IgD-negative memory B cell (primary cell): ENCODE measurements around the gene COMMD9. TPM values are rescaled to one million over a fixed set of nuclear protein-coding genes. Genes with fewer than 3 reads are reported as not detected.
A peak's percentile ranks its signal among the peaks of the same experiment; 100 is the strongest.

Experiments
- H3K27ac Mint-ChIP-seq, 3 donors: one replicate each; pipeline ENCODE4 v1.8.0; 2020 to 2022; ENCODE audit warnings: mild to moderate bottlenecking in 3 of 3, mixed read lengths in 3 of 3, moderate library complexity in 1 of 3
- H3K27me3 Mint-ChIP-seq: one replicate; pipeline ENCODE4 v1.8.0; 2021; ENCODE audit warnings: mixed read lengths
- H3K36me3 Mint-ChIP-seq: one replicate; pipeline ENCODE4 v1.8.0; 2020; ENCODE audit warnings: mild to moderate bottlenecking, mixed read lengths
- H3K4me1 Mint-ChIP-seq, 3 donors: one replicate each; pipeline ENCODE4 v1.8.0; 2020 to 2022; ENCODE audit warnings: mixed read lengths in 3 of 3, mild to moderate bottlenecking in 1 of 3
- H3K4me3 Mint-ChIP-seq, 4 donors: one replicate each; pipeline ENCODE4 v1.8.0; 2020 to 2022; ENCODE audit warnings: mild to moderate bottlenecking in 4 of 4, mixed read lengths in 4 of 4, moderate library complexity in 3 of 4
- H3K9me3 Mint-ChIP-seq, 3 donors: one replicate each; pipeline ENCODE4 v1.8.0; 2020 to 2021; ENCODE audit warnings: mixed read lengths in 3 of 3, mild to moderate bottlenecking in 1 of 3
- polyA plus RNA-seq: library from polyadenylated mRNA; unstranded; fragments of 300-500 nt; fragmentation: Illumina TruSeq; gene quantifications from one replicate; pipeline ENCODE4 v1.2.3, GENCODE V29; 2021

COMMD9 gene
- polyA plus RNA-seq, 1 donor from 2014 or later, result 114 TPM

- peaks cover 2 to 7% (median 5%) of the 10 kb centered on the region in 3 donors for H3K4me1 Mint-ChIP-seq
- peaks cover 0 to 12% (median 0%) of the 10 kb centered on the region in 3 donors for H3K9me3 Mint-ChIP-seq
- peaks cover 14% of the 10 kb centered on the region for H3K36me3 Mint-ChIP-seq
- H3K27ac Mint-ChIP-seq, result peak overlapping the region in 1 of 3 donors; percentile 39
- no peaks in the 10 kb centered on the region for H3K27me3 Mint-ChIP-seq
- no peak overlapping the region for H3K4me3 Mint-ChIP-seq
These were observed 10.5 kb downstream of the COMMD9 start for GRCh38 chr11:36278531-36279282.

- no peak overlapping the region for H3K27ac Mint-ChIP-seq
- no peak overlapping the region for H3K4me3 Mint-ChIP-seq
- H3K9me3 Mint-ChIP-seq, result peaks cover 0 to 6% (median 2%) of the 10 kb centered on the region in 3 donors
- no peaks in the 10 kb centered on the region for H3K4me1 Mint-ChIP-seq
- peaks cover 30% of the 10 kb centered on the region for H3K36me3 Mint-ChIP-seq
- no peaks in the 10 kb centered on the region for H3K27me3 Mint-ChIP-seq
These were observed 14.8 kb downstream of the COMMD9 start for GRCh38 chr11:36274414-36274813.

- Mint-ChIP-seq H3K4me1 (no peaks in the 10 kb centered on the region), H3K9me3 (peaks cover 0 to 6% (median 2%) of the 10 kb centered on the region in 3 donors), H3K36me3 (peaks cover 30% of the 10 kb centered on the region)
These were observed 16.1 kb downstream of the COMMD9 start for GRCh38 chr11:36273110-36273509.

GRCh38 chr11:36271794-36272407 is 17.3 kb downstream of the COMMD9 start:
- no peak overlapping the region for H3K4me3 Mint-ChIP-seq
- no peaks in the 10 kb centered on the region for H3K4me1 Mint-ChIP-seq
- H3K9me3 Mint-ChIP-seq, result peaks cover 0 to 6% (median 2%) of the 10 kb centered on the region in 3 donors
- peaks cover 30% of the 10 kb centered on the region for H3K36me3 Mint-ChIP-seq
- peak overlapping the region in 1 of 3 donors; percentile 81 for H3K27ac Mint-ChIP-seq
- no peaks in the 10 kb centered on the region for H3K27me3 Mint-ChIP-seq

More at GRCh38 chr11:36273110-36273509, 16.1 kb downstream of the COMMD9 start:
- no peaks in the 10 kb centered on the region for H3K27me3 Mint-ChIP-seq
- no peak overlapping the region for H3K27ac Mint-ChIP-seq
- no peak overlapping the region for H3K4me3 Mint-ChIP-seq

GRCh38 chr11:36270701-36271100 is 18.5 kb downstream of the COMMD9 start:
- Mint-ChIP-seq H3K4me3 (peak overlapping the region in 1 of 4 donors; percentile 6), H3K4me1 (no peaks in the 10 kb centered on the region), H3K36me3 (peaks cover 30% of the 10 kb centered on the region), H3K27ac (no peak overlapping the region), H3K27me3 (no peaks in the 10 kb centered on the region), H3K9me3 (peaks cover 0 to 6% (median 2%) of the 10 kb centered on the region in 3 donors)

GRCh38 chr11:36268337-36268985 is 20.8 kb downstream of the COMMD9 start:
- Mint-ChIP-seq H3K27ac (no peak overlapping the region), H3K27me3 (no peaks in the 10 kb centered on the region)

GRCh38 chr11:36266767-36267166 is 22.5 kb downstream of the COMMD9 start:
- Mint-ChIP-seq H3K4me3 (no peak overlapping the region), H3K27me3 (no peaks in the 10 kb centered on the region), H3K9me3 (no peaks in the 10 kb centered on the region), H3K36me3 (peaks cover 10% of the 10 kb centered on the region), H3K27ac (no peak overlapping the region), H3K4me1 (no peaks in the 10 kb centered on the region)

More at GRCh38 chr11:36268337-36268985, 20.8 kb downstream of the COMMD9 start:
- Mint-ChIP-seq H3K4me3 (no peak overlapping the region), H3K36me3 (peaks cover 20% of the 10 kb centered on the region), H3K4me1 (no peaks in the 10 kb centered on the region), H3K9me3 (peaks cover 0 to 6% (median 2%) of the 10 kb centered on the region in 3 donors)

GRCh38 chr11:36265793-36266628 is 23.2 kb downstream of the COMMD9 start:
- Mint-ChIP-seq H3K27me3 (no peaks in the 10 kb centered on the region), H3K36me3 (peaks cover 4% of the 10 kb centered on the region), H3K4me1 (no peaks in the 10 kb centered on the region), H3K4me3 (no peak overlapping the region), H3K27ac (peak overlapping the region in 1 of 3 donors; percentile 28), H3K9me3 (no peaks in the 10 kb centered on the region)

DNA sequence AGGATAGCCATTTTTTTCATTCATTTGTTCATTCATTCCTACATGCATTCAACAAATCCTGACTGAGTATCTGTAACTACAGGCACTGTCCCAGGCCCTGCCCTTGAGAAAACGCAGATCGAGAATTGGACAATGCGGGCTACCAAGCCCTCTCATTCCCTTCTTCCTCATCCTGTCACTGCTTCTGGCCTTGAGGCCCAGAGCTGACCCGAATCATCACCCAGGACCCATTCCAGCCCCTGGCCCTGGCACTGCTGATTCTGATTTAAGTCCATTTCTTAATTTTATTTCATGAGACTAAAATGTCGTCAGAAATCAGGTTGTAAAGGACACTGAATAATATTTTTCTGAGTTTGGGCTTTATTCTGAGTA is 24.3 kb downstream of the COMMD9 start:
- Mint-ChIP-seq H3K4me1 (no peaks in the 10 kb centered on the region), H3K9me3 (no peaks in the 10 kb centered on the region), H3K4me3 (no peak overlapping the region), H3K36me3 (peaks cover 4% of the 10 kb centered on the region), H3K27ac (no peak overlapping the region), H3K27me3 (peaks cover 4% of the 10 kb centered on the region)

- Mint-ChIP-seq H3K4me3 (no peak overlapping the region), H3K9me3 (no peaks in the 10 kb centered on the region), H3K27ac (no peak overlapping the region), H3K27me3 (peaks cover 4% of the 10 kb centered on the region), H3K4me1 (no peaks in the 10 kb centered on the region), H3K36me3 (no peaks in the 10 kb centered on the region)
These were observed 24.9 kb downstream of the COMMD9 start for GRCh38 chr11:36264011-36264972.

DNA sequence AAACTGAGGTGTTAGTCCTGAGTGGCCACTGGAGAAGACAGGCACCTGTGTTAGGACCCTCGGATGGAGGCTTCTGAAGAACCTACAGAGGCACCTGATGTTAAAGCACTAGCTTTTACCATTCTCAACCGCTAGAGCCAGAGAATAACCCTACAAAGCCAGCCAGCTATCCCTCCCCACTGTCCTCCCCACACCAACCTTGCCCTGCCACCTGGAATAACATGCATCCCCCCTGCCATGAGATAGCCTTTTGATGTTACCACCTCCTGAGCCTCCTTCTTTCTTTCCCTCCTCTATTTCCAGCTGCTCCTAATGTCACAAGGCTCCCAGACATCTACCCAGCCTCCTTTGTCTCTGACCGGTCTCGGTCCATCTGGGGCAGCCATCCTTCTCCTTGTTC is 28.1 kb downstream of the COMMD9 start:
- Mint-ChIP-seq H3K27me3 (peaks cover 7% of the 10 kb centered on the region), H3K36me3 (no peaks in the 10 kb centered on the region), H3K4me1 (no peaks in the 10 kb centered on the region), H3K4me3 (no peak overlapping the region), H3K9me3 (no peaks in the 10 kb centered on the region), H3K27ac (no peak overlapping the region)

DNA sequence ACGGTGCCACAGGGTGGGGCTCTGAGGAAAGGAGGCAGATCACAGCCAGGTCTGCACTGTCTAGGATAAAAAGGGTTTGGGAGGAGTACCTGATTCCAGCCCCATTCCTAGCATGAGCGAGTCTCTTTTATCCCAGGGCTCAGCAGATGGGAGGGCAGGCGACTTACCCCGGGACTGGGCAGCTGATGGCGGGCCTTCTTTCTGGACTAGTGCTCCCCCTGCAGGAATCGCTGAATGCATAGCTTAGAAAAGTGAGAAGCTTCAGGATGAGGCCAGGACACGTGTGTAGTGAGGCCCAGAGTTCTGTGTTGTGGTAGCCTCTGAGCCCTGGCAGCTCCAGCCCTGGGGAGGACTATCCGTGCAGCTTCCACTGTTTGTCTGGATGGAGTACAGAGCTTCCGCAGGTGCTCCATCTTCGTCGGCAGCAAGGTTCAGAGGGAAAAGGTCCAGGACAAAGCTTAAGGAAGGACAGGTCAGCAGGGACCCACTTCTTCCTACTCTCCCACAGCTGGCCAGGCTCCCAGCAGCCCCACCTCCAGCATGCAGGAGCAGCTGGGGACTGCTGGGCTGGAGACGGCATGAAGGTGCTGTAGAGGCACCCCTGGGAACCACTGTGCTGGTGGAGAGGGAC is 30.4 kb downstream of the COMMD9 start:
- Mint-ChIP-seq H3K4me1 (no peaks in the 10 kb centered on the region), H3K27ac (no peak overlapping the region), H3K36me3 (peaks cover 5% of the 10 kb centered on the region), H3K27me3 (peaks cover 9% of the 10 kb centered on the region), H3K4me3 (no peak overlapping the region), H3K9me3 (no peaks in the 10 kb centered on the region)

- H3K4me3 Mint-ChIP-seq, result no peak overlapping the region
- peaks cover 13% of the 10 kb centered on the region for H3K27me3 Mint-ChIP-seq
- no peak overlapping the region for H3K27ac Mint-ChIP-seq
These were observed 31.9 kb downstream of the COMMD9 start for GRCh38 chr11:36257351-36257750.

More at GRCh38 chr11:36257351-36257750, 31.9 kb downstream of the COMMD9 start:
- H3K36me3 Mint-ChIP-seq, result peaks cover 5% of the 10 kb centered on the region
- H3K4me1 Mint-ChIP-seq, result no peaks in the 10 kb centered on the region
- H3K9me3 Mint-ChIP-seq, result no peaks in the 10 kb centered on the region
